HG02973 (cell line): ENCODE results near the gene HOXC6.

Experiments used
- ATAC-seq: cut with Tn5 transposase; IDR thresholded peaks from one replicate; pipeline ENCODE4 v1.9.1; 2021; ENCODE audit warnings: moderate library complexity; ENCODE audit not compliant: unreplicated experiment

Gene HOXC6

DNA sequence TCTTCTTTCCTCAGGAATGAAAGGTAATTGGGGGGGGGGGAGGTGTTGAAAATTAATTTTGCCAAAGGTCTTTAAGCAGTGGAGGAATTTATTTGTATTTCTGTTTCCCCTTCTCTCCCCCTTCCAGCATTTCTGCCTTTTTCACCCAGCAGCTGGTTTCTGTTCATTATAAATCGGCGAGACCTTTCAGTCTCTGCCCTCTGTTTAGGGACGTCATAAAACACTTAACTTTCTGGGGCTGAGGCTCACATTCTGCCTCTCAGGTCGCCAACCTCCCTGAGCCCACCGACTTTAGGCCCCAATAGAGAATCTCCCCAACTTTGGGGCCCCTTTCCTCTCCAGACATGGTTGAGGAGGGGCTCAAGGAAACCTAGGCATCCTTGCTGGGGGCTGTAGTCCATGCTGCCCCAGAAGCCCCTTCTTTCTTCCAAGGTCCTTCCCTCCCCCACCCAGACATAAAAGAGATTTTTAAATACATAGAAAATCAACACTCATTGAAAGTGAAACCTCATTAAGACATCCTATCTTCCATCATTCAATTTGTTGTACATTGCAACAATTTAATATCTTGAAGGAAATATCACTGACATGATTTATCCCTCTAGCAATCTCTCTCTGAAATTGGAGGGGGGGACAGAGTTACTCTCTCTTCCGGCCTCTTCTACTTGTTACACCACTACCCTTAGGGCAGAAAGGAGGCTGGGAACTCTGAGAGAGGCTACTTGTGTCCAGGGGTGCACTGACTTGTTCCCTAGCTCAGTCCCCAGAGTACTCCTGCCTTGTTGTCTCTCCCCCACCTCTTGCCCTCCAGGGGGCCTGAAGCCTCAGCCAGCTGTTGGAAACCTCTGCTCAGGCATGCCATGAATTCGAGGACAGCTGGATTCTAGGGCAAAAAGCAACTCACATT, 2.5 kb upstream of the HOXC6 start:
- ATAC-seq, result no peak

DNA sequence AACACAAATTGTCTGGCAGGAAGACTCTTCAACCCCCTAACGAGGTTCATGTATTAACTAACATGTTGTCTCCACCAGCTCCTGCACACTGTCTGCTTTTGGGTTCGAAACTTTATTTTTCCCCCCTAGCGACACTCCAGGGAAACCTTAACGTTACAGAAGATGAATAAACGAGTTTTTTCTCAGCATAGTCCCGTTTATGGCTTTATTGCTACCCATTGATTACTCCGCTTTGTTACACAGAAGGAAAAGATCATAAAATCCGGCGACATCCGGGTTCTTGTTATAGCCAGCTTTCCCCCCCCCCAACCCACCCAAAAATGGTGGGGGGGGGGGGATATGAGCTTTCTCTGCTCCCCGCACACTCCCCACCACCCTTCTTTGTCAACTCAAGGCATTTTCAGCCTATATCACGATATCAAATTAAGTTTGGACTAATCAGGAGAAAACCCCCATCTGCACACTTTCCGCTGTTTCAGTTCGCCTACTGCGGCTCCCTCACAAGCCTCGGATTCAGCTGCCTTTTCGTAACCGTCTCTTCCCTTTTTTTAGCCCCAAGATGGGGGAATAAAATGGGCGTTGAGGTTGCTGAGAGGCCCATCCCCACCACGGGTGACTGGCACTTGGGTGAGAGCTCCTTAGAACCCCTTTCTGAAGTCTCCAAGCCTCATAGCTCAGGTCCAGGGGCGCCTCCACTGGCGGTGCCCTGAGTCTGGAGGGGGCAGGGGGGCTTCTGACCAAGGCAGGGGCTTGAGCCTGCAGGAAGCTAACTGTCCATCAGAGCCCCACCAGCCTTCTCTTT, 1.4 kb upstream of the HOXC6 start:
- ATAC-seq, result no peak

DNA sequence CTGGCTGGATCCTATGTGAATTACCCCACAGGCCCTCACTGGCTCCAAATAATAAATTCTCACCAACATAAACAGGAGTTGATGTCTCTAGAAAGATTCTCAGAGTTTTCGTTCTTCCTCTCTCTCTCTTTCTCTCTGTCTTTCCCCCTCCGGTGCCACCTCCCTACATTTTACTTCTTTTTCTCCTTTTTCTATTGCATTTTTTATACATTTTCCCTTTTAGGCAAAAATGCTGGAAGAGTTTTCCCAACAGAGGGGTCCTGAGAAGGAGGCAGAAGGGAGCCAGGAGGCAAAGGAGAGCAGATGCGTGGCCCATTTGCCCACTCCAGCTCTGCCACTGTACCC, 826 bp upstream of the HOXC6 start:
- ATAC-seq, result no peak

DNA sequence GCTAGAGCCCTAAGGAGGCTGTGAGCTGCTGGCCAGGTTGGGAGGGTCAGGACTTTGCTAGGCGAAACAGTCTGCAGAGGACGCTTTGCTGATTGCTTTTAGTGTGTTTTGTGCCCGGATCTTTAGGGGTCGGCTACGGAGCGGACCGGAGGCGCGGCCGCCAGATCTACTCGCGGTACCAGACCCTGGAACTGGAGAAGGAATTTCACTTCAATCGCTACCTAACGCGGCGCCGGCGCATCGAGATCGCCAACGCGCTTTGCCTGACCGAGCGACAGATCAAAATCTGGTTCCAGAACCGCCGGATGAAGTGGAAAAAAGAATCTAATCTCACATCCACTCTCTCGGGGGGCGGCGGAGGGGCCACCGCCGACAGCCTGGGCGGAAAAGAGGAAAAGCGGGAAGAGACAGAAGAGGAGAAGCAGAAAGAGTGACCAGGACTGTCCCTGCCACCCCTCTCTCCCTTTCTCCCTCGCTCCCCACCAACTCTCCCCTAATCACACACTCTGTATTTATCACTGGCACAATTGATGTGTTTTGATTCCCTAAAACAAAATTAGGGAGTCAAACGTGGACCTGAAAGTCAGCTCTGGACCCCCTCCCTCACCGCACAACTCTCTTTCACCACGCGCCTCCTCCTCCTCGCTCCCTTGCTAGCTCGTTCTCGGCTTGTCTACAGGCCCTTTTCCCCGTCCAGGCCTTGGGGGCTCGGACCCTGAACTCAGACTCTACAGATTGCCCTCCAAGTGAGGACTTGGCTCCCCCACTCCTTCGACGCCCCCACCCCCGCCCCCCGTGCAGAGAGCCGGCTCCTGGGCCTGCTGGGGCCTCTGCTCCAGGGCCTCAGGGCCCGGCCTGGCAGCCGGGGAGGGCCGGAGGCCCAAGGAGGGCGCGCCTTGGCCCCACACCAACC, 1.5 kb downstream of the HOXC6 start:
- ATAC-seq, result no peak

DNA sequence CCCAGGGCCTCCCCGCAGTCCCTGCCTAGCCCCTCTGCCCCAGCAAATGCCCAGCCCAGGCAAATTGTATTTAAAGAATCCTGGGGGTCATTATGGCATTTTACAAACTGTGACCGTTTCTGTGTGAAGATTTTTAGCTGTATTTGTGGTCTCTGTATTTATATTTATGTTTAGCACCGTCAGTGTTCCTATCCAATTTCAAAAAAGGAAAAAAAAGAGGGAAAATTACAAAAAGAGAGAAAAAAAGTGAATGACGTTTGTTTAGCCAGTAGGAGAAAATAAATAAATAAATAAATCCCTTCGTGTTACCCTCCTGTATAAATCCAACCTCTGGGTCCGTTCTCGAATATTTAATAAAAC, 2.2 kb downstream of the HOXC6 start:
- no peak for ATAC-seq

DNA sequence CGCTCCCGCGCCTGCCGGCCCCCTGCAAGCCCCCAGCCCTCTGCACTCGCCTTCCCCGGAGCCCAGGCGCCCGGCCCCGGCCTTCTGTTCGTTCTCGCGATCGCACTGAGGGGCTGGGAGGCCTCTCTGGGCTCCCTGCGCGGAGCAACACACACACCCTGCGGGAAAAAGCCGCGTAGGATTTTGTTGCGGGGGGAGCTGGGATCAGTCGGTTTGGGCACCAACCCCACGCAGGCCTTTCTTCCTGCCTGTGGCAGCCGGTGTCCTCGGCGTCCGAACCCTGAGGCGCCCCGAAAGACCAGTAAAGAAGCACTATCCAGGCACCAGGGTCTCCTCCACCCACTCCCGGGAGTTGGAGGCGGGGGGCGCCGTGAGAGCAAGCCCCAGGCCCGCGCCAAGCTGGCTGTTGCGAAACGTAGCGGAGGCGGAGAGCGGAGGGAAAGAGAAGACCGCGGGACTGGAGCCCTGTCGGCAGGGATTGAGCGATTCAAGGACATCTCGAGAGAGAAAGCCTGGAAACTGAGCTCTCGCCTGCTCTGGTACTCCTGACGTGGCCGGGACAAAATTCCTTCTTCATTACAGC, 2.7 kb downstream of the HOXC6 start:
- ATAC-seq, result no peak

DNA sequence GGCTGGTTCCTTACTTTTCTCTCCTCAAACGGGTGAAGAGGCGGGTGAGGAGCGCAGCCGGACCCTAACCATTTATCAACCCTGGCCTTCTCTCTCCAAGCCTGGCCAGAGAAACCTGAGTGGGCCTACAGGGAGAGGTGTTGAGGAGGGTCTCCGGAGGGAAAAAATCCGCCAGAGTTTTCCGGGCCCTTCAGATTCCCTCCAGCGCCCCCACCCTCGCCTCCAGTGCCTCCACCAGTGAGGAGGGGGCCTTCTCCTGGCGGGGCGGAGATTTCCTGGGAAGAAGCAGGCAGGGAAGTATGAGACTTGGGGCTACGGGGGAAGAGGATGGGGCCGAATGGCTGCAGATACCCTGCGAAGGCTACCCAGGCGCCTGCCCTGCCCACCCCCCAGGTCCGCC, 3.2 kb downstream of the HOXC6 start:
- ATAC-seq, result no peak

DNA sequence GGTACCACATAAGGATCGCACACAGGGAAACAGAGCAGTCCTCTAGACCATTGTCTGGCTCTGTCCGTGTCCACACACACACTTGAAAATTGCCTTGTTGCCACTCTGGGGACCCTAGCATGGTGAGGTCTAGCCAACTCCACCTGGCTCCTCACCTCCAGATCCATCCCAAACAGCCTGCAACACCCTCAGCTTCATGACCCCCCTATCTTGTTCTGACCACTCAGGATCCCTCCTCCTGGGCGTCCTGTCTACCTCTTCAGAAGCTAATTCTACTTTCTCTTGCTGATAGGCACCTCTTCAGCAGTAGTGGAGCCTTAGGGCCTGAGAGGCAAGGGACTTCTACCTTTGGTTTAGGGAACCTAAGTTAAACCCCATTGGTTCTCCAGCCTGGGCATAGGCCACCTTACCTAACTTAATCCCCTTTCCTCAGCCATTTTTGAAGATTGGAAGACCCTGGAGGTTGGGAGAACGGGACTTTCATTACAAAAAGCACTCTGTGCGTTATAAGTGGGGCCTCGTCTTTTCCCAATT, 3.9 kb downstream of the HOXC6 start:
- no peak for ATAC-seq

DNA sequence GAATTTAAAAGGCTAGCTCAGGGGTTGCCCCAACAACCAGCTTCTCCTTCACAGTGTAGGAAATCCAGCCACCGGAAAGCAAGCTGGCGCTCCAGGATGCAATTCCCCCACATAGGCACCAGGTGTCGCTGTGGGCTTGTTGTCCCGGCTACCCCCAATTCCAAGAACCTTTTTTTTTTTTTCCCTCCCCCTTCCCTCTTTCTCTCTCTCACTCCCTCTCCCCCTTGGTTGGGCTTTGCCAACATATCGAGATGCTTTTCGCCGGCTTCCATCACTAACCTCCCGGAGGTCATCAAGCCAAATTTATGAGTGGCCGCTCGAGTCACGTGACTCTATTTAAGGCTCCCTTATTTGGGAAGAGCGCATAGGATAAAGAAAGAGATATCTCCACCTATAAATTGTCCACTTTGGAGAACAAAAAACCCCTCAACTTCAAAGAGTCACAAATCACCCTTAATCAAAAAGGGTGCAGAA, 4.4 kb downstream of the HOXC6 start, which contains the start of gene HOXC5:
Gene HOXC5 (plus strand): TSS at position 424 of the 474 bp plus-strand sequence. CDS start 73 bp downstream, outside the sequence.
- ATAC-seq, result no peak

DNA sequence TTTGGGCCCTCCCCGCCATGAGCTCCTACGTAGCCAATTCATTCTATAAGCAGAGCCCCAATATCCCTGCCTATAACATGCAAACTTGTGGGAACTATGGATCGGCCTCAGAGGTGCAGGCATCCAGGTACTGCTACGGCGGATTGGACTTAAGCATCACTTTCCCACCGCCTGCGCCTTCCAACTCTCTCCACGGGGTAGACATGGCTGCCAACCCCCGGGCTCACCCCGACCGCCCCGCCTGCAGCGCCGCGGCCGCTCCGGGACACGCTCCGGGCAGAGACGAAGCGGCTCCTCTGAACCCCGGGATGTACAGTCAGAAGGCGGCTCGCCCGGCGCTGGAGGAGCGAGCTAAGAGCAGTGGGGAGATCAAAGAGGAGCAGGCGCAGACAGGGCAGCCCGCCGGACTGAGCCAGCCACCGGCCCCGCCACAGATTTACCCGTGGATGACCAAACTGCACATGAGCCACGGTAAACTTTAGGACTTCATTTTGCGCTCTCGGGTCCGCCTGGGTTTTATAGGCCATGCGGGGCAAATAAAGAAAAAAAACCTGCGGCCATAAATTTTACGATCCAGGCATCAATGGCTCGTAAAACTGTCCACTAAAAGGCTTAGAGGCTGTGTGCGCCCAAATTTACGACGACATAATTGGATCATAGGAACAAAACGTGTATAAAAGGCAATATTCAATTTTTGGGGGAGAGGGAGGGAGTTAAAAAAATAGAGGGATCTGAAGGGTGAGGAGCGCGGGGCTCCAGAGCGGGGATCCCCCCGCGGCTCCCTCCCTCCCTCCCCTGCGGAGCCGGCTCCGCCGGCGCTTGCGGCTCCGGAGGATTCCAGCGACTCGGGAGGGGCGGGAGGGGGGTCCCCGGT, 5.1 kb downstream of the HOXC6 start:
- no peak for ATAC-seq

DNA sequence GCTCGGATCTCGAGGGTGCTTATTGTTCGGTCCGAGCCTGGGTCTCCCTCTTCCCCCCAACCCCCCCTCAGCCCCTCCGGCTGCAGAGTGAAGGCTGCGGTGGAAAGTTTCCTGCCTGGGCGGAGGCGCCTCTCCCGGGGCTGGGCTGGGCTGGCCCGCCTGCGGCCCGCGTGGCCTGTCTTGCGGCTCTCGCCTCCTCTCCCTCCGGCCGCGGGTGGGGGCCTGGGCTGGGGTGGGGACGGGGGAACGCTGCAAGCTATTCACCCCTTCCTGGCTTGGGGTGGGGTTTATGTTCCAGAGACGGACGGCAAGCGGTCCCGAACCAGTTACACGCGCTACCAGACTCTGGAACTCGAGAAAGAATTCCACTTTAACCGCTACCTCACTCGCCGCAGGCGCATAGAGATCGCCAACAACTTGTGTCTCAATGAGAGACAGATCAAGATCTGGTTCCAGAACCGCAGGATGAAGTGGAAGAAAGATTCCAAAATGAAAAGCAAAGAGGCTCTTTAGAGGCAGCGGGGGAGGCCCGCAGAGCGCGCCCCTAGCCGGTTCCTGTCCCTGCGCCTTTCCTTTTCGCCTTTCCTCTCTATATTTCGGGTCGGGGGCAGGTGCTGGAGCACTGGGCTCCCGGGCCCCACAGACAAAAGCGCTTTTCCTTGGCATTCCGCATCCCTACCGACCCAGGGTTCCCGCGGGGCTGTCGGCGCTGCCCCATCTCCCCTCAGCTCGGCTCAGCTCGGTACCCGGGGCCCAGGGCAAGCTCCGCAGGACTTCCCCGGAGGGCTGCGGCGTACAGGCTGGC, 5.9 kb downstream of the HOXC6 start:
- no peak for ATAC-seq

DNA sequence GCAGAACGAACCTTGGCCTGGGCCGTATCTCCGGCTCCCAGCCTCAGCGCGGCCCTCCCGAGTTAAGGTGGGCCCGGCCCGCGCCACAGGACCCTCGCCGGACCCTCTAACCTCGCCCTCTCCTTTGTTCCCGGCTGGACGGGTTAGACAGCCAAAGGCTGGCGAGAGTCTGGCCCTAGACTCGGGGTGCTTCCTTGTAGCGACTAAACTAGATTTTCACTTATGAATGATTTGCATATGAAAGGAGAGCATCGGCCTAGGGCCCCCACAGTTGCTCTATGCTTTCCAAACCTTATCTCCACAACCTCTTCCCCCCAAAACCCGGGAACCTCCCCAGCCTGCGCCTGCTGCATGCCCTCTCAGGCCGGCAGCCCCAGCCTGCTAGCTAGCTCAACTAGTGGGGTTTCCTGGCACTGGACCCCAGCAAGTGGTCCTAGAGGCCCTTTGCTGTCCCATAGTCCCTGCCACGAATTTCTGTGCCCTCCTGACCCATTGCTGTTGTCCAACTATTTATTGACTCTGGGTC, 6.6 kb downstream of the HOXC6 start:
- no peak for ATAC-seq

DNA sequence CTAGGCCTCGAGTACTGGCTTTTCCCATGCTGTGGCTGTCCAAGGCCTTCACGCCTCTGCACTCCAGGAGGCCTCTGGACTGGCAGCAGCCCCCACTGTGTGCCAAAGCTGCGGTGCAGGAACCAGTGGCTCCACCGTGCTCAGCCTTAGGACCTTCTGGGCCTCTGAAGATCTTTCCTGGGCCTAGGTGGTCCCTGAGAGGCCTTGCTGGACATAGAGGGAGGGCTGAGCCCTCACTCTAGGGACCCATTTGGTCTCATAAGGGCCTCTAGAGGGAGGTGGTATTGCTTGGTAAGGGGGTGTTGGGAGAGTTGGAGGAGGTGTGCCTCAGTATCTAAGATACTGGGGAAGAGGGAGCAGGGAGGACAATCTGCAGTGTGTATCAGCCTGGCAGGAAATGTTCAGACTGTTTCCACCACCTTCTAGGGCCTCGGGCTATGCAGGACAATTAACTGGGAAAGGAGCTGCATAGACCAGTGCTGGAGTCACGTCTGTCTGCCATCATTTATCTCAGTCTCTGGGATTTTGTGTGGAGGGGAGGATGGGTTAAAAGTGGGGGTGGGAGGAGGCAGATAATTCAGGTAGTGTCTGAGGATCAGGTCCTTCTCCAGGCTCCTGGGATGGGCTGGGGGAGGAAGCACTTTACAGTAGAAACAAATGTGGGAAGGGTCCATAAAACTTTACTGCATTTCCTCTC, 7.5 kb downstream of the HOXC6 start:
- no peak for ATAC-seq

DNA sequence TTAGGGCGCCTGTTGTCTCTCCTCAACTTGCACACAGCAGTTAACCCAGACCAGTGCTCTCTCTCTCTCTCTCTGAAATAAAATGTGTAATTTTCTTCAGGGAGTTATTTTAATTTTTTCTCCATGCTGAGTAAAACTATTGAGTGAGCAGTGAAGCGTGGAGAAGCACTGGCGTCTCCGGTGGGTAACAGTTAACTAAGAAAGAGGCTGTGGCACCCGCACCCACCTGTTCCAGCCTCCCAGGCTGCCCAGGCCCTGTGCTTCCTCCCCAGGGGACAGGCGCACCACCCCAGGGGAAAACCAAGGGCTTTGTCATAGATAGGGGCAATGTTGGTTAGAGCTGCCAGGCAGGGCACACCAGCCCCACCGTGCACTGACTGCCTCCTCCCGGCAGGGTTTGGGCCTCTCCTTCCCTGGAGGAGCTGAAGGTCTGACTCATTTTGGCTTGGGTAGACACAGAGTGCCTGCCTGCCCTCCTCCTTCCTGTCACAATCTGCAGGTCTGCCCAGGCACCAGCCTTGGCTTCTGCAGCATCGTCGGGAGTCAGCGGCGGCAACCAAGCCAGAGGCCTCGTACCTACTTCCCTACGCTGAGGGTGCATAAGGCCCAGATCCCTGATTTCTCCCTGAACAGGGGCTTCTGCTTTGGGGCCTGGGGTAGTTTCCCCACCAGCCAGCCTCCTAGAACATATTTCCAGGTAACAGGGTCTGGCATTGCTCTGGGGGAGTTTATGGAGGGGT, 8.6 kb downstream of the HOXC6 start:
- ATAC-seq, result no peak

DNA sequence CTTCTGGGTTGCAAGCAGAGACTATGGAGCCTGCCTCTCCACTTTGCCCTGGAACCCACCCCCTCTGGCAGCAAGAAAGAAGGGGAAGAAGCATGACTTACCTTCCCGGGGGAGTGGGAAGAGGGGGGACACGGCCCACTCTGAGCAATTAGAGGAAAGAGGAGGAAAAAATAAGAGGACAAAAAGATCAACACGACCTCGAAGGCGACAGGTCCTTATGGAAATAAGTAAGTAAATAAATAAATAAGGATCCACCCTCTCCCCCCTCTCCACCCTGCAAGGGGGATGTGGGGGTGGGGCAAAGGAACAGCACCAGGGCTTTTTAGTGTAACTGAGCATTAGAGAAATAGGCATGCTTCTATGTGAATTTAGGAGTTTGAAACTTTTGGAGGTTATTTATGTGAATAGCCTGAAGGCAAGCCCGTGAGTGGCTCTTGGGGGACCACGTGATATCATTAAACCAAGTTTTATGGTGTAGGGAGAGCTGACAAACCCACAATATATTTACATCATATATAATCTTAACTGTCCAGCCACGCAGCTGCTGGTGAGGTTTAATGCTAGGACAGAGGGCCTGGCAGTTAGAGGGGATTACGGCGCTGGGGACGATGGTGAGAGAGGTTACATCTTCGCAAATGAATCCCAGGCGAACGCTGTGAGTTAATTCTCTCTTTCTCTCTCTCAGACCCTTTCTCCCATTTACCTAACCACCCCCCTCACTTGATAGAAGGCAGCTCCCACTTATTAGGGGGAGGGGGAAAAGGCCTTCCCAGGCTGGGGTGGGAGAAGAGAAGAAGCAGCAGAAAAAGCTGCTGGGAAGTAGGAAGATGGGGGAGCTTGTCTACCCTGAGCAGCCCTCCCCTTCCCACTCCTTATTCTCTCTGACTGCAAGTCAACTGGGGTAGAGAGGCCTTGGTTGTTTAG, 9.4 kb downstream of the HOXC6 start:
- ATAC-seq, result no peak

DNA sequence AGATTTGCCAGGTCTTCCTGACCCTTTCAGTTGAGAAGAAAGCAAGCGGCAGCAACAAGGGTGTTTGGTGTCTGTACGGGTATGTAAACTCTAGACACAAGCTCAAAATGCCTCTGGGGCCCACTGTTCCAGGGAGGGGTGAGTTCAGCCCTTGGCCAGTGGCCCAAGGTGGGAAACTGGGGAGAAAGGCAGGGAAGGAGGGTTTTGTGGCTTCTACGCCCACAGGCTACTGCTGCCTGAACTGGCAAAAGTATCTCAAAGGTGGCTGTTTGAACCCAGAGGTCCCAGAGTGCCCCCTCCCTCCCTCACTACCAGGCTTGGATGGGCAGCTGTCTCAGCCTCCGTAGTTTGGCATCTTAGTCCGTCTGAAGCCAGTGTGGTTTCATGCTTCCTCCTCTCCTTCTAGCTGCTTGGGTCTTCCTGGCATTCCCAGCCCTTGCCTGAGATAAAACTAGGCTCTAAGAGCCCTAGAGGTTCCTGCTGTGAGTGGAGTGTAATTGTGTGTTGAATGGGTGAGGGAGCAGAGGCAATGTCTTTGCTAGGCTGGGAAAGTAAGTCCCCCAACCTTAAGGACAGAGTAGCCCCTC, 10.1 kb downstream of the HOXC6 start:
- no peak for ATAC-seq
